SK-N-MC (cell line): ENCODE data around the gene SELENOO.

Experiments
- EZH2 ChIP-seq: fragments of 200-600 bp; sonication (generic); IDR thresholded peaks from one replicate; pipeline ENCODE4 v1.6.1; 2017; ENCODE audit warnings: antibody characterized with exemption
- FOXP2 ChIP-seq: optimal IDR thresholded peaks from 2 replicates; pipeline ENCODE3; 2011; ENCODE audit warnings: mild to moderate bottlenecking, moderate library complexity; ENCODE audit not compliant: insufficient read depth; ENCODE audit errors: extremely low read length, control extremely low read depth
- POLR2AphosphoS5 ChIP-seq: IDR thresholded peaks from 2 replicates; pipeline ENCODE4 v1.6.1; 2012; ENCODE audit warnings: mild to moderate bottlenecking, low read depth, low read length, borderline replicate concordance

DNA sequence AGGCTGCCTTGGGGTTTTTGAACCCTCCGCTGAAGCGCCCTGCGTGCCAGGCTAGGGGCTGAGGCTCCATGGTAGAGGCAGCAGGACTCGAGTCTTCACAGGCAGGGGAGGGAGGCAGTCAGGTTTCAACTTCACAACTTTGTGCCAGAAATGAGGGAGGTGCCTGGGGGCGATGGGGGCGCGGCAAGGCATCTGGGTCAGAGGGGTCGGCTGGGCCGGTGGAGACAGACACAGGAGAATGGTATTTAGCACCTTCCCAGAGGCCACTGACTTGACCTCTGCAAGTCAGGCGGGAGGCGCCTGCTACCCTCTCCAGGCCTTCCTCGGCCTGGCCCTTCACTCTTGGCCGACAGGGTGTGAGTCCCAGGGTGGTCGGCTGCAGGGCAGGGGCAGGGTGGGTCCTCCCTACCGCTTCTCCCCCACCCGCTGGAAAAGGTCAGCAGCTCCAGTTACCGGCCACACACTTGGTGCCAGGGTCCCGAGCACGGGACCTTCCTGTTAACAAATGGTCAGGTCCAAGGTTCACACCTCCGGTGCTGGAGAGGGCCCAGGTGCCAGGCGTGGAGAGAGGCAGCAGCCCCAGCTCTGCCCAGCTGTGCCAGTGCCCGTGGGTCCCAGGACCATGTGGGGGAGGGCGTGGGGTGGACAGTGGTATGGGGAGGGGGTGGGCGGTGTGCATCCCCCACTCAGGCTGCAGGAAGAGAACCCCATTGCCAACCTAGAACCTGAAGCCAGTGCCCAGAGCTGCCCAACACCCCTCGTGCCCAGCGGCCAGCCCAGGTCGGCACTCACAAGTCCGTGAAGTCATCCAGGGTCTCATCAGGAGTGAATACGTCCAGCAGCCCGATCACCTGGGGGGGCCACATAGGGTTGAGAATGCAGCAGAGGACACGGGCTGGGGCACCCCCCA is 56.9 kb downstream of the SELENOO start:
- TF ChIP-seq EZH2 (no peak), POLR2AphosphoS5 (no peak), FOXP2 (no peak)
